SK-N-SH treated with all-trans-retinoic acid at 6 μM for 48 hours (cell line): ENCODE results near the gene TTC16.

Experiments used
- ARNTL ChIP-seq: fragments of 450-650 bp; formaldehyde crosslinking; IDR thresholded peaks from 2 replicates; pipeline ENCODE4 v1.5.0; 2020; ENCODE audit warnings: low read depth, mild to moderate bottlenecking, moderate library complexity, borderline replicate concordance
- ESRRG ChIP-seq: fragments of 250-450 bp; sonication (Bioruptor Pico); IDR thresholded peaks from 2 replicates; pipeline ENCODE4 v1.6.1; 2021; ENCODE audit warnings: mild to moderate bottlenecking
- OSR1 ChIP-seq: fragments of 250-450 bp; sonication (Bioruptor Pico); IDR thresholded peaks from 2 replicates; pipeline ENCODE4 v1.8.0; 2022; ENCODE audit warnings: moderate library complexity, mild to moderate bottlenecking, inconsistent platforms
- POU6F1 ChIP-seq: fragments of 250-450 bp; sonication (Bioruptor Pico); IDR thresholded peaks from 2 replicates; pipeline ENCODE4 v1.8.0; 2021; ENCODE audit warnings: low read depth, mild to moderate bottlenecking, moderate library complexity, borderline replicate concordance
- ZC3H10 ChIP-seq: fragments of 250-450 bp; sonication (Bioruptor Pico); IDR thresholded peaks from 2 replicates; pipeline ENCODE4 v1.5.1; 2021; ENCODE audit warnings: mild to moderate bottlenecking, moderate library complexity
- ZNF565 ChIP-seq: fragments of 450-650 bp; formaldehyde crosslinking; conservative IDR thresholded peaks from 2 replicates; pipeline ENCODE4 v1.5.0; 2020; ENCODE audit warnings: low read depth, mild to moderate bottlenecking, moderate library complexity

GRCh38 chr9:127777368-127777980, 61.6 kb downstream of the TTC16 start:
- no peak for TF ChIP-seq ARNTL
- TF ChIP-seq ZC3H10 (CRISPR knock-in tag) = no peak
- TF ChIP-seq POU6F1 = no peak
- TF ChIP-seq ESRRG (CRISPR knock-in tag) = no peak
- TF ChIP-seq ZNF565 (CRISPR knock-in tag) = no peak
- no peak for TF ChIP-seq OSR1 (CRISPR knock-in tag)
